ENCODE results near the gene ZNF536.

The ZNF536 gene

DNA sequence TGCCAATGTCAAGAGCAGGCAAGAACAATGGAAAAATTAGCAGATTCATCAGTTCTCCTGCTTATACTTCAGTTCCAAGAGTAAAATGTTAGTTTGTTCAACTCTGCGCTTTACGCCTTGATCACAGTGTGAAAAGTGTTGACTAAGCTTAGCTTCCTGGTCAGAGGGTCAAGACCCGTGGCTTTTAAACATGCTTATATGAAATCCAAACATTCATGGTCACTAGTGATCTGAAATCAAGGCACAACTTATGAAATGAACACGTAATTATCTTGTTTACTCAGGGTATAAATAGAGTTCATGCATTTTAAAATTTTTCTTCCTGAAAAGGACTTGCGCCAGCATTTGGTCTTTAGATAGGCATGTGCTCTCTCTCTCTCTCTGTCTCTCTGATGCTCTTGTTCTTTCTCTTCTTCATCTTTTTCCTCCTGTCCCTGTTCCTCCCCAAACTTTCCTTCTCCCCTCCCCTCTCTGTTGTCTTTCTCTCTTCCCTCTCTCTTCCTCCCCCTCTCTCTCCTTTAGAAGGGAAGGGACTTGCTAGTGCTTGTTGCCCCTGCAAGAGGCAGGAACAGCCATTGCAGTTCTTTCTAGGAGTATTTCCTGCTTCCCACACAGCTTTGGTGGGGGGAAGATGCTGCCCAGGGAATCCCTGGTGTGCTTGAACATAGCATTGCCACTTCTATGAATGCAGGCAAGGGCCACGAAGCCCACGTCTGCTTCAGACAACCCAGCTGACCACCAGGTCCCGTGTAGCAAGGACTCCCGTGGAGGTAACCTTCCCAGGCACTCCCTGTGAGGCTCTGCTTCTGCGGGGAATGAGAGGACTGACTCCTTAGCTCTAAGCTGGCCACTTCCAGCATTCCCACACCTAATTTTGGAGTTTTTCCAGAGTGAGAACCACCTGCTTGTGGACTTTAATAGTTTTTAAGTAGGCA, 7.1 kb upstream of the ZNF536 start:
- no peak for DNase-seq

DNA sequence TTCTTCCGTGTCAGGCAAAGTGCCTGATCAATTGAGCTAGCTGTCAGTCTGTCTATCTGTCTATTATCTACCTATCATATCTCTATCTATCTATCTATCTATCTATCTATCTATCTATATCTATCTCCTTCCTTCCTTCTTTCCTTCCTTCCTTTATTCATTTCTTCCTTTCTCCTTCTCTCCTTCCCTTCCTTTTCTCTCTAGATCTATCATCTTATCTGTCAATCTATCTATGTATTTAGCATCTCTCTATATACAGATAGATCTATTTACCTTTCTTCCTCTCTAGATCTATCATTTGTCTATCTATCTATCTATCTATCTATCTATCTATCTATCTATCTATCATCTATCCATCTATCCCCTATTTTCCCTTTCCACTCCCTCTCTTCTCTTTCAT, 5.9 kb upstream of the ZNF536 start:
- no peak for DNase-seq

DNA sequence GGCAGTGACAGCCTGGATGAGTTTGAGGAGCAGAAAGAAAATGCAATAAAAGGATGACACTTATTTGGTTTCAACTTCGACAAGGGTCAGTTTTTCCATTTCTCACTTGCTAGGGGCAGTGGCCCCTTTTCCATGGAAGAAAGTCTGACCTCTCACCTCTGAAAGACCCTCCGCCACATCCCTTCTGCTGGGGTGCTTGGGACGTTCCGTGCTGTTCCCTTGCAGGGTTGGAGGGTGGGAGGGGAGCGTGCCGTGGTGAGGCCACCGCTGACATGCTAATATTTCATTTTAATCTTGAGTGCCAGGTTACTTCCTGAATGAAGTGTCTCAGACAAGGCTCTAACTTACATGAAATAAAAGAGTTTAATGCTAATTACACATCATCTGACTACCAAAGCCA, 5.2 kb upstream of the ZNF536 start:
- DNase-seq, result no peak

DNA sequence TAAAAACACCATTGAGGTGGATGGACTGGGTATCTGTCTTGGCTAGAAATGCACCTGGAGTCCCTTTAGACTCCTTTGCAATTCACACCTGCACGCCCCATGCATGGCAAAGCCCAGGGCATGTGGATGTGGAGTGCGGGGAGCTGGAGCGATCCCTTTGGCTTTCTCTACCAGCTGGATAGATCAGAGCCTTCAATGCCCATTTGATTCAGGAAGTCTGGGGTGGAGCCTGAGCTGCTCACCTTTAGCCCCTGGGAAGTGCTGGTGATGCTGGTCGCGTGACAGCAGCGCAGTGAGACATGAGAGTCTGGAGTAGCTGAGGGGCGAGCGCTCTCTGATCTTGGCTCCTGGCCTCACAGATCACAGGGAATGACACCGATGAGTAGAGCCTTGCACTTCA, 4.8 kb upstream of the ZNF536 start:
- DNase-seq, result no peak

DNA sequence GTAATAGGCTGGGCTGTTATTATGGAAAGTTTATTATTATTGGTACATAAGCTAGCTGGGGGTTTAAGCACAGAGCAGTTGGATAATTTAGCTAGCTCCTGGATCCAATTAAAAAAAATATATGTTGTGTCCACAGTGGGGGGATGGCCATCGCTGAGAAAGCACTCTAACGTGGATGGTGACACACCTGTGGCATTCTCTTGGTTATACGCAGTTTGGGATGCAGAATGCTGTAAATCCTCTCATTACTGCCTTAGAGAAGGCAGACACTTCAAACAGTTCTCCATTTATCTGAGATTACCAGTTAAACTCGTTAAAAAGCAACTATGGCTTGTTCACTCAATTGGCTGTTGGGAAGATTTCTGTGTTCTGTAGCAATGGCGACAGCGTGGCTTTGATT, 2.4 kb upstream of the ZNF536 start:
- DNase-seq, result no peak

DNA sequence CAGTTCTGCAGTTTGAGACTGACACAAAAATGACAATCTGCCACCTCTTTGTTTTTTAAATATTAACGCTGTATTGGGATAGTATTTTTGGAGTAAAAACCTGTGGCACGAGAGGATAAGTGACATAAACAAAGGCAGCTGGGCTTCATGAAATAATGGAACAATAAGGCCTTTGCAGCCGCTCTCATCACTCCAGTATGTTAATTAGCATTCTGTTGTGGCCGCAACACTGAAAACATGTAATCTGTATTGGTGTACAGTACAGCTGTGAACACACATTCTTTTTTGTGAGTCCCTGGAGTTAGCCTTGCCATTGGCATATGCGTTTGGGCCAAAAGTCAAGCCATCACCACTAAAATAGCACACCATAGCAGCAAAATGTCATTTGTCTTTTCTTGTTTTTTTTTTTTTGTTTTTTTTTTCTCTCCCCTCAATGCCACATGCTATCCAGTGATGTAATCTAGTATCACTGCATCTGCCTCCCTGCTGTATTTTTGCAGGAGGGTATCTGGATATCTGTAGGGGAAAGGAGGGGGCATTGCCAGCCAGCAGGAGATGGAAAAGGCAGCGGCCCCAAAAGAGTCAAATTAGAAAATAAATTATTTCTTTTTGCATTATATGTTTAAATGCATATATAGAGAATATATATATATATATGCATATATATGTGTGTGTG, 885 bp upstream of the ZNF536 start:
- DNase-seq, result no peak

DNA sequence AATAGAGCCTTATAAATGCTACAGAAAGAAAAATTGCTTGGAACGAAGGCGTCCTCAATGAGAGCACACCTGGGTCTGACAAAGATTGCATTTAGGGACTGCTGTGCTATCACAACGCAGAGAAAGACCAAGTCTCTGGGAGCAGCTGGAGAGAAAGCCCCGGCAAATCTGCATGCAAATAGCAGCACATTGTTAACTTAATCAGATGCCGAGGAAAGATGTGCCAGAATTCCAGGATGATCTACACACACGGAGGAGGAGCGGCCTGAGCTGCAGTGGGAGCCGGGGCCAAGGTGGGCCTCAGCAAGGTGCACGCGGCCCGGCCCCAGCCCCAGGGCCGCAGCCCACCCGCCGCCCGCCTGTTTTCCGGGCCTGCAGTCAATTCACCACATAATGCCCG, 1.4 kb downstream of the ZNF536 start:
- DNase-seq, result no peak

DNA sequence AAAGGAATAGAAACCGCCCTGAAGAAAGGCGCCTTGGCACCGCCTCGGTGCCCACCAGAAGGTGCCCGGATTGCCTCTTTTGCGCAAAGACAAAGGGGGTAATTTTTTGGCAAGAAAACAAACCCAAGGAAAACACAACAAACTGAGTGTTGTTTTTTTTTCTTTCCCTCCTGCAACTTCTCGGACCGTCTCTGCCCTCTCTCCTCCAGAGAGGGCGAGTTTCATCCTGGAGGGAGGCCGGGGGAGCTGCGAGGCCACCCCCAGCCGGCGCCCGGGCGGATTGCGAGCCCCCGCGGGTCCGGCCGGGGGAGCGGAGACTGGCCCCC, 2.3 kb downstream of the ZNF536 start:
- DNase-seq, result no peak

DNA sequence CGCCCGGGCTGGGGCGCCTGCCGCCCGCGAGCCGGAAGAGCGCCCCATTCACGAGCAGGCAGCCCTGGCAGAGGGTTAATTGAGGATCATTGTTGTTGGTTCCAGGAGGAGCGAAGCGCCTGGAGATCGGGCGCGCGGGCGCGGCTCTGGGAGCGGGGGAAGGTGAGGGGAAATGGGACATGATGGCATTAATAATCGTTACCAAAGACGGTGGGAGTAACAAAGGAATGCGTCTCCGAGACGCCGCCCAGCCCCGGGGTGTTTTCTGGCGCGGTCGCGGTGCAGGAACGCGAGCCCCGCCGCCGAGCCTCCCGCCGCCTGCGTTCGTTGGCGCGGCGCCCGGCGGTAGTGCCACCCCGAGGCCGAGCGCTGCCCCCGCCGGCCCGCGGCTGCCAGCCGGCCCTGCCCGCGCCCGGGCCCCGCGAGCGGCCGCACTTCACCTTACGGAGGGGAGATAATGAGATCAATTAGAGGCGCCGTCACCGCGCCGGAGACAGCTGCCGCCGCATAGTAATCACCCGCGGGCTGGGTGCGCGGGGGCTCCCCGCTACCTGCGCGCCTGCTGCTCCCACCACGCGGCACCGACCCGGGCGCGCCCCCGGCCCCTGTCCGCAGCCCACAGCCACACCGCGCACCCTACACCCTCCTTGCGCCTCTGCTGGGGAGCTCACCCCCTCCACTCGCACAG, 2.8 kb downstream of the ZNF536 start:
- DNase-seq, result no peak

DNA sequence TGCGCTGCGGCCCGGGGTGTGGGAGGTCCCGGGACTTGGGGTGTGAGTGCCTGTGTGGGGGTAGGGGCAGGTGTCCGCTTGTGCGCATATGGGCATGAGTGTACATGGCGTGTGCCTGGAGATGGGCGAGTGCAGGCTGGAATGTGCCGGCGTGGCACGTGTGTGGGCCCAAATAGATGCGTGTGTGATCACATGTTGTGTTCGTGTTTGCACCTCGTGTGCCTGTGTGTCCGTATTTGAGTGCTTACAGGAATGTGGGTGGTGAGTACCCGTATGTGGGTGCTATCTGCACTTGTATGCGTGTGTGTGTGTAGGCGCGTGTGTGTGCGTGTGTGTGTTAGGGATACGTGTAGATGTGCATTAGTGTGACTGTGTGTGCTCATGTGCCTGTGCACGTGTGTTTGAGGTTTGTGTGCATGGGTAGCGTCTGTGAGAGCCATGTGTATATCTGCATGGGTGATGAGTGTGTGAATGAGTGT, 3.4 kb downstream of the ZNF536 start:
- no peak for DNase-seq

DNA sequence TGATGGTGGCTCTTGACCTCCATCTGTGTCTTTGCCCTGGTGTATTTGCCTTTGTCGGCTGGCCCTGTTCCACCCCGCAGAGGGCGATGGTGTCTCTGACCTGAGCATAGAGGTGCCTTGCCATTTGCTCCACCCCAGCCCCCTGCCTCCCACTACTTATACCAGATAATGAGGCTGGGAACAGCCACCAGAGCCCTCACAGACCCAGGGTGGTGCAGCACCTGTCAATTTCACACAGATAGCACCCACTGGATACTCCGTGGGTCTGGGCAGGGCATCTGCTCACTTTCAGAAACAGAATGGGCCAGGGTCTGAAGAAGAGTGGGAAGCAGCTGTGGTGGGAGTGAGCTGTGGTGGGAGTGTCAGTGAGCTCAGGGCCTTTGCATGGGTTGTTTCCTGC, 4.1 kb downstream of the ZNF536 start:
- no peak for DNase-seq

DNA sequence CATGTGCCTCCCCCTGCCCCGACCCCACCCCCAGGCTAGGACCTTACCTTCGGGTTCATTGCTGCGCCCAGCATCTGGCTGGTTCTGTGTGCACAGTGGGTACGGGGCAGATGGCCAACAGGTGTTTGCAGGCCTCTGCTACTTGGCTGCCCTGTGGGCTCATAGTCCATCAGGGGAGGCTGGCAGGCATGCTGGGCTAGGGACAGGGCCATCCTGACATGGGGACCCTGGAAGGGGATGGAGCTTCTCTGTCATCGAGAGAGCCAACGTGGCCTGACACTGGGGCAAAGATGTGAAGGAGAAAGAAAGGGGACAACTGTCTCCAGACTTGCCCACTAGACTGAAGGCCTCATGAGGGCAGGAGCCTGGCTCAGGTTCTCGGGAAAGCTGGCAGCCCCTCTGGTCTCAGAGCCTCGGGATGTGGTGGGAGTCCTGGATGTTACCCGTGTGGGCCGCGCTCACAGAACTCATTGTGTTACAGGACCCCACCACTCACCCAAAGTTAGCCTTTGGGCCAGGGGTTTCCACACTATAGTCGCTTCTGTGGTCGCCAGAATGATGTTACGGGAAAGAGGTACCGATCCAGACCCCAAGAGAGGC, 4.7 kb downstream of the ZNF536 start:
- DNase-seq, result no peak

DNA sequence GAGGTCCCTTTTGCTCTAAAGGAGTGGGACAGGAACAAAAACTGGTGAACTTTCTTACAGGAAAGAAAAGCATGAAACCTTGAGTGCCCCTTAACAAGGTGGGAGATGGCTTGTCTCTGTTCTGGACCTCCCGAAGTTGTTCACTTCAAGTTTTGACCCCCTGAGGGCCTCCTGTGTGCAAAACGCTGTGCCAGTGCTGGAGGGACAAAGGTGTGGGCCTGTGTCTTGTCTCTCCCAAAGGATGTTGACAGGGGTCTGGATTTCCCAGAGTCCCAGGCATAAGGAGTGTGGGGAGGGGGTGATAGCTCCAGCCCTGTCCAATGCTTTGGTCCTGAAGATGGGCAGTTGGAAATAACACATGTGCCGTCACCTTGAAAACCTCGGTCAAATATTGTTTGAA, 6.5 kb downstream of the ZNF536 start:
- DNase-seq, result no peak

DNA sequence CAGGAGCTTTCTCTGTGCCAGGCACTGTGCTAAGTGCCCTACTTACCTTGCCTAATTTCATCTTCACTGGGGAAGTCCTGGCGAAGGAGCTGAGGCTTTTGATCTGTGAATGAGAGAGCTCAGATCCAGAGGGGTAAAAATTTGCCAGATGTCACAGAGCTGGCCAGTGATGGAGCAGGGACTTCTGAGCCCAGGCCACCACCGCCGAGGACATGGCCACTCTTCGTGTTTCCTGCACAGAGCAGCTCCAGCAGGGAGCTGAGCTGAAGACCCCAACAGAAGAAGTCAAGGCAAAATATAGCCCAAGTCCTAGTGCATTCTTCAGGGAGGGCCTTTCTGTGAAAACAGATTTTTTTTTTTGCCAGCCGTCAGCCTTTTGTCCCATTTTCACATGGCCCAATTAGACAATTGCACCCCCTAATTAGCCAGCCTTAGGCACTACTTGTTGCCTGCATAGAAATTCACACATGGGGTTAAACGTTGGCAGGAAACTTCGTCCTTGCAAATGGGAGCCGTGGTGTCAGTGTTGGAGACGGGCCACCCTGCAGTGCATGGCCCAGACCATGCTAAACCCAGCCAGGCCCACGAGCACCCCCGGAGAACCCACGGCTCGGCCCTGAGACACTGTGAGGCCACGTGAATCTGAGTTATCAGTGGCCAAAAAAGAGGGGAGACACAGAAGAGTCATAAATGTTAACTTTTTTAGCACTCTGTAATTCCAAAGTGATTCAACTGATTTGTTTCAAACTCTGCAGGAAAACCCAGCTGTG, 7.8 kb downstream of the ZNF536 start:
- DNase-seq, result no peak

DNA sequence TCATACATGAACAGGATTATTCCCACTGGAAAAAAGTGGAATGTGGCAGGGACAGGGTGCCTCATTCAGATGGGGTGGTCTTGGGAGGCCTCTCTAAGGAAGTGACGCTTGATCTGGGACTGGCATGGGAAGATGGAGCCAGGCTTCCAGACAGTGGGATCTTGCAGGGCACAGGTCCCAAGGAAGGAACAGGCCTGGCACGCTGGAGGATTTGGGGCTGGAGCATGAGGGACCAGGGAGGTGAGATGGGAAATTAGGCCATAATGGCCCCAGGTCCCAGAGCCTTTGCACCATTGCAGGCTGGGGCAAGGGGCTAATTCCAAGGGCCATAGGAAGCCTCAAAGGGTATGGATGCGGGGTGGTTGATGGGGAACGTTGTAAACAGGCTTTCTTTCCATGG, 9.2 kb downstream of the ZNF536 start:
- DNase-seq, result no peak

DNA sequence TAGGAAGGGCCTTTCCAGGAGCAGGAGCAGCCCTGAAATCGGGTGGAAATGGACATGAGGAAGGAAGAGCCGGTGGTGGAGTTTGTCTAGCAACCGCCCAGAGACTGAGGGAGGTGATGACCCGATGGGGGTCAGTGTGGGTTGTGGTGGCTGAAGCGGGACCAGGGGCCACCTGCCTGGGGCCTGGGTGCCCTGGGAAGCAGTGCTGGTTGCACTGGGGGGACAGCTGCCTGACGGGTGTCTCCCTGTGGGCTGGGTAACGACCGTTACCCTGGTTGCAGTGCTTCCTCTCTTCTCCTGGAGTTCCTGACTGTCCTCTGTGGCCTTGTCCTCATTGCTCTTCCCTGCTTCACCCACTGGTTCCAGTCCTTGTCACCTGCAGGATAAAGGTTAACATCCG, 13.0 kb downstream of the ZNF536 start:
- no peak for DNase-seq

DNA sequence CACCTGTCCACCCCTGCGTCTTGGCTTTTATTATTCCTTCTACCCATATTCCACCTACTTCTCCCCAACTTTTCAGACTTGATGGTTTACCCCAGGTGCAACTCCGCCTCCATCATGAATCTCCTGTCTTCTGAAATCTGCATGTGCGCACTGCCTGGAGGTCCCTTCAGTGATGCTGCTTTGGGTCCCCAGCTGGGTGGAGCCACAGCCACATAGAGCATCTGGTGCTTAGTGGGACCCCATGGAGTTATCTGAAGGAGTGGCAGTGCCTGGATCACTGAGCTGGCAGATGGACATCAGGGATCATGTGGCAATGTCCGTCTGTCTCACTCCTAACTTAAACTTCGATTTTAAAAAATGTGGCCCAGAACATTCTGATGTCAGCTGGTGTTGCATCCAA, 13.5 kb downstream of the ZNF536 start:
- DNase-seq, result no peak

DNA sequence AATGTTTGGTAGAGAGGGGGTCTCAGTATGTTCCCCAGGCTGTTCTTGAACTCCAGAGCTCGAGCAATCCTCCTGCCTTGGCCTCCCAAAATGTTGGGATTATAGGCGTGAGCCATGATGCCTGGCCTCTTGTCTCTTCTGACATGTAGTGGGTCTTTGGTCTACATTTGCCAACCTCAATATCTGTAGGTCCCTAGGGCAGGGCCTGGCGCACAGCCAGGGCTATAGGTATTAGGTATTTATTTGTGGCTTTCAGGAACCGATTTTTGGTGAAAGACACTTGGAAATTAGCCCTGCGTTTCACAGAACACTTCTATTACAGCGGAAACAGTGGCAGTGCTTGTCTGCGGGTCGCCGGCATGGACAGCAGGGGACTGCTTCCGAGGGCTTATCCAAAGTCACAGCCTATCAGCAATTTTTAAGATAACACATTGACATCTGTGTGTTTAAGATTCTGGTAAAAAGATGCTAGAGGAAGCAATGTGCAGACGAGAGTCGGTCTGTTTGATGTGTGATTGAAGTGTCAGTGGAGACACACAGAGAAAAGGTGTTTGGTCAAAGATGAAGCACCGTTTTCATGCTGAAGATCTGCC, 14.5 kb downstream of the ZNF536 start:
- DNase-seq, result no peak

DNA sequence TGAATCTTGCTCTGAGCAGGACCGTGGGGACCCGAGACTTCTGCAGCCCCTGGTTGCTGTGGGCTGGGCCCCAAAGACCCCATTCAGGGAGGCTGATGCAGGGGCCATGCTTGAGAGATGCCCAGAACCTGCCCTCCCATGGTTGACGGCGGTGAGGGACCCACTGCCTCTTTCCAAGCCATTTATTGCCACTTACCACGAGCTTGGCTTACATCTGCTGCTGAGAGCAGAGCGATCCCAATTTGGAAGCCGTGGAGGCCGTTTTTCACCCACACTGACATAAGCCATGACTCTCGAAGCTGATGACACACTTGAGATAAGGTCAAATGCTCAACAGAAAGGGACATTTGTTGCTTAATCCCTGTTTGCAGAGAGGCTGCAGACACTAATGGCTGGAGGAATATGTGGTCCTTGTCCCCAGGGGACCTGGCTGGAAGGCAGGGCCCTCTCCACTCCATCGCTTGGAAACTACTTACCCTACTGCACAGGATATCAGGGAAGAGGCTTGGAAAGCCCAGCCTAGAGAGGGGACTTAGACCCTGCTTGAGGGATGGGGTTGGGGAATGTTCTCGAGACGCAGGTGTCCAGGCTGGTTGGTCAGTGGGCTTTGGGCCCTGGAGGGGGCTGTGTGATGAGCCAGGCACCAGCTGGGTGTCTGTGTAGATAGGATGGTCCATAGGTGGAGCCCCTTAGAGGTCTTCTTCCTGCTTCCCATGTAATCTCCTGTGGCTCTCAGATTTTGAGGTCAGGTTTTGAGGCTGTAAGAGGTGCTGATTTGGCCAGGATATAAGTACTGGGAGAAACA, 15.3 kb downstream of the ZNF536 start:
- no peak for DNase-seq

DNA sequence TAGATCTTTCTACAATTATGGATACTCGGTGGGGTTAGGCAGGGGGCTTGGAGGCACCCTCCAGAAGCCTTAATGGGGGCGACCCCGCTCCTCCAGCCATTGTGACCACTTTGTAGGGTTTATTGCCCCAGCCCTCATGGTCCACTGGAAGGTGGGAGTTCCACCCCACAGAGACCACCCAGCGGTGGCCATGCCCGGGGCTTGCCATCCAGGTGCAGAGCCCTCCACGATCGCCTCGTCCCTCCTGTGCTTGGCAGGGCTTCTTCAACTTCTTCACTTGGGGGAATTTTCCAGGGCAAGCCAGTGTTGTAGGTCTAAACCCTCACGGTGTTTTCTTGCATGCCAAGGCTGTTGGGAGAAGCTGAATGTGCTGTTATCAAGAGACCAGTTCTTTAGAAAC, 16.1 kb downstream of the ZNF536 start:
- no peak for DNase-seq

DNA sequence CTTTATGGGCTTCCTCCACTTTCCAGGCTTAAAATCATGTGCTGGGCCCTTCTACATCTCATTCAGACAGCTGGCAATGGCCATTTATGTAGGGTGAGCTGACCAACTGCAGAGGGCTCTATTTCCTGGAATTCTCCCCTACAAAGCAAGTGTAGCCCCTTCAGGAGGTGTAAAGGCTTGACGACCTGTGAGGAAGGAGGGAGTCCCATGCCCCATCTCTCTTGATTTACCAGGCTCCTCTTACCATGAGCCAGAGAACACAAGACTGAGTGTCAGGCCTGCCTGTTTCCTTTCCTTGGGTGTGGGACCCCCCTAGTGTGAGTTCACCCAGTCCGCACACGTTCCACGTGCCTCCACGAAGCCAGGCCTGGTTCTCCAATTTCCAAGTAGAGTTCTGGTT, 16.6 kb downstream of the ZNF536 start:
- no peak for DNase-seq
